GM18519 (cell line): ENCODE data around the gene WDR70.
"Not testable (repeated sequence)": the region's sequence is repeated elsewhere in the genome, so short reads cannot be mapped to it uniquely, and the experiment has no call there.

Experiments
- ATAC-seq: cut with Tn5 transposase; IDR thresholded peaks from one replicate; pipeline ENCODE4 v1.9.1; 2021; ENCODE audit warnings: mild to moderate bottlenecking, moderate library complexity; ENCODE audit not compliant: unreplicated experiment, low FRiP score

The WDR70 gene

GRCh38 chr5:37622354-37622753 lies 243.2 kb downstream of the WDR70 start:
- ATAC-seq, result not testable (repeated sequence)

GRCh38 chr5:37626266-37626665 lies 247.1 kb downstream of the WDR70 start:
- no peak for ATAC-seq

GRCh38 chr5:37628876-37629275 lies 249.8 kb downstream of the WDR70 start:
- no peak for ATAC-seq

- ATAC-seq, result no peak
These were observed 252.8 kb downstream of the WDR70 start for GRCh38 chr5:37631939-37632338.

GRCh38 chr5:37637165-37637845 lies 258.2 kb downstream of the WDR70 start:
- no peak for ATAC-seq

DNA sequence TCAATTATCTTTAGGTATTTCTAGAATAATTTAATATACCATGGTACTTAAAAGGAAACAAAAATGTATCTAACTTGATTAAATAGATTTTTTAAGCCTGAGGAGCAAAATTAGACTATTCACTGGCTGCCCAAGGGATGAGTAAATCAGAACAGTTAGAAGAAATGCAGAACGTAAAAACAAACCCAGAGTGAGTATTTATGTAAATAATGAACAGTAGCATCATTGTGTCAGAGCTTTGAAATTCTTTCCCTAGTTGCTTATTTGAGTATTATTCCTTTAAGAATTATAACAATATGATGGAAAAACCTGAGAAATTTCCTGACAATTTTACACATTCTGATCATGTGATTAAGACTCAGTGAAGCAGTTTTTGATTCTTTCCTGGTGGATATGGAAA lies 259.8 kb downstream of the WDR70 start:
- ATAC-seq, result no peak

DNA sequence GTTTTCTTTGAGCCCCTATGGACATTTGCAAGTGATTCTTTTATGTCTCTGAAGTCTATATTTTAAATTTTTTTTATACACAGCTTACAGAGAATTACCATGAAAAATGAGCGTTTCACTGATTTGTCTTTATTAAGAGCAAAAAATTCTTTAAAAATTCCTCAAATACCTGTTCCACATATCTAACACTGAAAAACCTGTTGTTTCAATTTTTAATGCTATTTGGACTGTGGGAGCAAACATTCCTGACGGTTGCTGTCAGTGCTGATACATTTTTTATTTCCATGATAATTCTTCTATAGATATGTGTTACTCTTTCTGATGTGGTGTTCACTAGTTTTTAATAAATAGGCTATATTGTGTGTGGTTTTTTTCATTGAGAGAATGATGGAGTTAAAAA lies 261.0 kb downstream of the WDR70 start:
- ATAC-seq, result no peak

- no peak for ATAC-seq
These were observed 262.8 kb downstream of the WDR70 start for GRCh38 chr5:37641933-37642332.

GRCh38 chr5:37645707-37646106 lies 266.6 kb downstream of the WDR70 start:
- ATAC-seq, result no peak

GRCh38 chr5:37654566-37654965 lies 275.4 kb downstream of the WDR70 start:
- not testable (repeated sequence) for ATAC-seq

GRCh38 chr5:37657046-37657445 lies 277.9 kb downstream of the WDR70 start:
- ATAC-seq, result no peak

DNA sequence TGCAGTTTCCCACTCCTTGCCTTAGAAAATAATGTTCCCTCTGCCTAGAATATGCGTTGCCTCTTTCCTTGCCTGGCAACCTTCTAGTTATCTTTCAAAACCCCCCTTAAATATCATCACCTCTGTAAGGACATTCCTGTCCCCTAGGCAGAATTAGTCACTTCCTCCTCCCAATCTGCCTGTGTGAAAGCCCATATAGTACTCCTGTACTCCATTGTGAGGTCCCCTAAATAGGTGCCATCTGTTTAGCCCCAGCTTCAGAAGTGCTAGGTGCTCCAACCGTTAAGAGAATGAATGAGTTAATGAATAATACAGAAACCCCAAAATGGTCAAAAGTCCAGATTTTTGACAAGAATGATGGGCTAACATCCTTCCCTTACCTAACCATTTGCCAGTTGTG lies 279.3 kb downstream of the WDR70 start:
- no peak for ATAC-seq

DNA sequence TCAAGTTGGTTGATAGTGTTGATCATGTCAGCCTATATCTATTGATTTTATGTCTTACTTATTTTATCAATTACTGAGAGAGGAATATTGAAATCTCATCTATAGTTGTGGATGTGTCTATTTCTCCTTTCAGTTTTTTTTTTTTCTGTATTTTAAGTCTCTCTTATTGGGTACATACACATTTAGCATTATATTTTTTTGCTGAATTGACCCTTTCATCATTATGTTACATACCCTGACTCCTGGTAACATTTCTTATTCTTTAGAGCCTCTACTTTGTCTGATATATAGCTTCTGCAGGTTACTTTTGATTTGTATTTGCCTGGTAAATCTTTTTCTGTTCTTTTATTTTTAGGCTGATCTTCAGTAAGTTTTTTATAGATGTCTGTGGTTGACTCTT lies 281.2 kb downstream of the WDR70 start:
- no peak for ATAC-seq

- no peak for ATAC-seq
These were observed 282.3 kb downstream of the WDR70 start for GRCh38 chr5:37661227-37661920.

DNA sequence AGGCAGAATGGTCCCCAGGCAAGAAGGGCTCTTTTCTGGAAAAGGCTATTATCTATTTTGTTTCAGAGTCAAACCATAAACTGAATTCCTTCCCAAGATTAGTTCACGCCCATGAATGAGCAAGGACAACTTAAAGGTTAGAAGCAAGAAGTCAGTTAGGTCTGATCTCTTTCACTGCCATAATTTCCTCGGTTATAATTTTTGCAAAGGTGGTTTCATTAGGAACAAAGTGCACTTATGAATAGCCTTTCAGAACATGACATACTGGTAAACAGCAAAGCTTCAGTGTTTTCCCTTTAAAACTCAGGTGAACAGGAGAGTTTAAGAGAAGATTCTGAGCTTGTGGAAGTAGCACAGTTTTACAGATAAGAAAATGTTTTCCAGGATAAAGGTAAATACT lies 282.8 kb downstream of the WDR70 start:
- no peak for ATAC-seq

DNA sequence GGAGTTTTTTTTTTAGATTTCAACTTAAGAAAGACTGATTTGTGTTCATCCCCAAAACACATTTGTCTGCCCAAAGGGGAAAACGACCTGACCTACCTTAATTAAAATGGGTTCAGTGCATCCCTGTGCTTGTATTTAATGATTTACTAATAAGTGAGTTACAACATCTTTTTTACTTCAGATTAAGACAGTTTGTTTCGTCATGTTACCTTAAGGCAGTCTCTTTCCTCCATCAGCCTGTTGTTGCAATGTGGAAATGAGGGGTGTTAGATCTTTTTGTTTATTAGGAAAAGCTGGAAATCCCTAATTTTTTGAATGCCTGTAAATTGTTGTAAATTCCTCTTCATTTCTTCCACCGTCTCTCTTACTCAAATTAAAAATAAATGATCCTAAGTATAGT lies 283.2 kb downstream of the WDR70 start:
- ATAC-seq, result no peak

- ATAC-seq, result no peak
These were observed 283.8 kb downstream of the WDR70 start for GRCh38 chr5:37662789-37663485.

- ATAC-seq, result no peak
These were observed 284.4 kb downstream of the WDR70 start for GRCh38 chr5:37663538-37663937.

DNA sequence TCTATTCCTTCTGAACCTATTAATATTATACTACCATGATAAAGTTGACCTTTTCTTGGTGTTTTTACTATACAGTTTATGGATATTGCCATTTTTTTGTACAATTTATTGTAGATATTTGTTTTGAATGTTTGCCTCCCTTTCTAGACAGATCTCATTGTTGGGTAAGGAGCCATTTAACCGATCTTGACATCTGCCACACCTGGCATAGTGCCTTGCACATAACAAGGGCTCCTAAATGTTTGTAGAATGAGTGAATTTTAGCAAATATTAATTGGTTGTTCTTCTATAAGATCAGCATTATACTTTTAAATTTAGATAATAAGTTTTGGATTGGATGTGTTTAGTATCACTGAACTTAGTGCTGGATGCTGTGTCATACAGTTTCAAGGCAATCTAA lies 285.4 kb downstream of the WDR70 start:
- ATAC-seq, result no peak

DNA sequence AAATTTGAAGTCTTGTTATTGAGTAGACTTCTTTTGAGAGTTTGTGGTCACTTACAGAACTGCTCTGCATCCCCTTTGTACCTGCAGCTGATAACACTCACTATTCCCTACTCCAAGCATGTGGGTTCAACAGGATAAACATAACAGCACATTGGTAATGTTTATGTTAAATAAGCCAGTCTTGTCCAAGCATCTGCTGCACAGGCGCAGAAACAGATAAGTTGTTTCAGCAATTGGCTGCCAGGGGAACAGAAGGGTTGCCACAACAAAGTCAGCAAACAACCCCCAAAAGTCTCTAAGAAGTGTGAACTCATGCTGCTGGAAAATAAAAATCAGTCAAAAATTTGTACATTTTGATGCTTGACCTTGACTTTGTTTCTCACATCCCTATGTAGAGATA lies 286.2 kb downstream of the WDR70 start:
- no peak for ATAC-seq

- ATAC-seq, result no peak
These were observed 286.8 kb downstream of the WDR70 start for GRCh38 chr5:37665889-37666288.

DNA sequence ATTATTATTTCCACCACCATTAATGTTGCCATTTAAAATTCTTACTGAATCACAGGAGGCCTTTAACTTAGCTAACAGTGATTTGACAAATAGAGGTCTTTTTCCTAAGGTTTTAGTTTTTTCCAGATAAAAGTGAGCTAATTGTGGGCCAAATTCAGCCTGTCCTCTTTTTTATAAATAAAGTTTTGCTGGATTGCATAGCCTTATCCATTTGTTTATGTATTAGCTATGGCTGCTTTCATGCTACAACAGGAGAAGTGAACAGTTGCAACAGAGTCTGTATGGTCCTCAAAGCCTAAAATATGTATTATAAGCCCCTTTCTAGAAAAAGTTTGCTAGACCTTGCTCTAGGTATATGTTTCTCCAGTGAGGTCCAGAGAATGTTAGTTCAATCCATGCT lies 288.3 kb downstream of the WDR70 start:
- ATAC-seq, result no peak
